Measurements from ENCODE around the gene TM2D3.

Gene TM2D3

DNA sequence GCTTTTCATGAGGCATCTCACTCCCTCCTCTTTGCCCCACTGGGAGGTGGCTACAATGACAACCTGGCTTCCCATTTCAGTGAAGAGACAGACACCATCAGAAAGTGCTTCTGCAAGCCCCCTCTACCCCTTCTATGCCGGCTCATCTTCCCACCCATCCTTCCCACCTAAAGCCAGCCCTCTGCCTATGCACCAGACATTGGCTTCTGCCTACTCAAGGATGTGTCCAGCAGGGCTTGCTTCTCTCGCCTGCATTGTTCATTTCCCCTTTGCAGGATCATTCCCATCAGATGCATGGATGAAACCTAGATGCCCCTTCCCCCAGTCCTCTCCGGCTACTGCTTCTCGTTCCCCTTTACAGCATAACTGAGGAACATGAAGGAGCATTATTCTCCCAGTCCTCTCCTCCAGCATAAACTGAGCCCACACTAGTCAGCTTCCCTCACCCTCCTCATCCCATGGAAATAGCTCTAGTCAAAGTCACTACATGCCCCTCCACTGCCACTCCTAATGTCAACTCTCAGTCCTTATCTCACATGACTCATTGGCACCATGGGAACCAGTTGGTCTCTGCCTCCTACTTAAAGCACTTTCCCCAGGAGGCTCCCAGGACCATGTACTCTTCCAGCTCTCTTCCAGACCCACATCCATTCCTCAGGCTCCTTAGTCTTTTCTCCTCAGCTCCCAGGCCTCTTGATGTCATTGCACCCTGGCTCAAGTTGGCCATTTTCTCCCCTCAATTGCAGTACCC, 47.9 kb downstream of the TM2D3 start:
- H3K4me3 ChIP-seq (ENCODE audit: low read depth, low read length): no peak overlapping the region
- no peak overlapping the region for H2AFZ ChIP-seq (ENCODE audit: low read length, unreplicated experiment)
- no peaks in the 10 kb centered on the region for H3K4me1 ChIP-seq (ENCODE audit: control insufficient read depth, insufficient read depth, low read length, unreplicated experiment)
- no peak overlapping the region for H3K27ac ChIP-seq (ENCODE audit: low read depth, low read length)
- H3K27me3 ChIP-seq (ENCODE audit: insufficient read depth, low read length): peaks cover 38% of the 10 kb centered on the region
- no peaks in the 10 kb centered on the region for H3K79me2 ChIP-seq (ENCODE audit: control insufficient read depth, insufficient read depth, low read length, unreplicated experiment)
- no peaks in the 10 kb centered on the region for H3K36me3 ChIP-seq (ENCODE audit: insufficient read depth, low read length)

DNA sequence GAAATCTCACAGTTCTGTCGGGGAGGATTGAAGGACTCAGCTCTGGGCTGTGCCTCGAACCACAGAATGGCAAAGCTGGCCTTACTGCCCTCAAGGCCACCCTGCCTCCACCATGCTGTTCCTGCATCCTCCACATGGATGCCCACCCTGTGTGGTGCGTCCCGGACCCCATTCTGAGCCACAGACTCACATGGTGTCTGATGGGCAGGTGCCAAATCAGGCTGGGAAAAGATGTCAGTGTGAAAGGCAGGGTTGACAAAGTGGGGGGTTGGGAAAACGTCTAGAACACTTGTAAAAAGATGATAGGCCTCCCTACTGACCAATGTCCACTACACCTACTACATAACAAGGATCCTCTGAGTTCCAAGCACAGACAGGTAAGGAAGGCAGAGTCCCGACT, 49.4 kb downstream of the TM2D3 start:
- H3K79me2 ChIP-seq (ENCODE audit: control insufficient read depth, insufficient read depth, low read length, unreplicated experiment): no peaks in the 10 kb centered on the region
- no peak overlapping the region for H2AFZ ChIP-seq (ENCODE audit: low read length, unreplicated experiment)
- H3K4me3 ChIP-seq (ENCODE audit: low read depth, low read length): no peak overlapping the region

DNA sequence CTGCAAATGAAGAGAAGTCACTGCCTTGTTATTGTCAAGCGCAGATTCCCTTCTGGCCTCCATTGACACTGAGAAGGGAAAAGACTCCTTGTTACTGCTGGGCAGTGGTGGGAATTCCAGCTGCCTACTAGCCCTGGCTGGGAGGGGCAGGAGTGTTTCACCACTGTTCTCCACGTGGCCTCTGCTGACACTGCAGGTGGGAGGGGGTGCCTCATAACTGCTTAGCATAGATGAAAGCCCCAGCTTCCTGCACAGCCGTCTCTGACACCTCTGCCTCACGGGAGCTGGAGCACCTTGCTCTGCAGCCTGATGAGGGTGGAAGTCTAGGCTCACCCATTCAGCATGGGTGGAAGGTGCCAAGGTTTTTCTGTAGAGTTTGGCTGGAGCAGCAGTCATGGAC, 52.1 kb downstream of the TM2D3 start:
- H3K79me2 ChIP-seq (ENCODE audit: control insufficient read depth, insufficient read depth, low read length, unreplicated experiment): no peaks in the 10 kb centered on the region
- peaks cover 42% of the 10 kb centered on the region for H3K27me3 ChIP-seq (ENCODE audit: insufficient read depth, low read length)
- no peaks in the 10 kb centered on the region for H3K4me1 ChIP-seq (ENCODE audit: control insufficient read depth, insufficient read depth, low read length, unreplicated experiment)
- no peak overlapping the region for H3K27ac ChIP-seq (ENCODE audit: low read depth, low read length)
- no peak overlapping the region for H3K4me3 ChIP-seq (ENCODE audit: low read depth, low read length)
- H3K36me3 ChIP-seq (ENCODE audit: insufficient read depth, low read length): no peaks in the 10 kb centered on the region
- no peak overlapping the region for H2AFZ ChIP-seq (ENCODE audit: low read length, unreplicated experiment)

More for the DNA sequence above, 49.4 kb downstream of the TM2D3 start:
- H3K36me3 ChIP-seq (ENCODE audit: insufficient read depth, low read length): no peaks in the 10 kb centered on the region
- H3K4me1 ChIP-seq (ENCODE audit: control insufficient read depth, insufficient read depth, low read length, unreplicated experiment): no peaks in the 10 kb centered on the region
- H3K27ac ChIP-seq (ENCODE audit: low read depth, low read length): no peak overlapping the region
- H3K27me3 ChIP-seq (ENCODE audit: insufficient read depth, low read length): peaks cover 44% of the 10 kb centered on the region

DNA sequence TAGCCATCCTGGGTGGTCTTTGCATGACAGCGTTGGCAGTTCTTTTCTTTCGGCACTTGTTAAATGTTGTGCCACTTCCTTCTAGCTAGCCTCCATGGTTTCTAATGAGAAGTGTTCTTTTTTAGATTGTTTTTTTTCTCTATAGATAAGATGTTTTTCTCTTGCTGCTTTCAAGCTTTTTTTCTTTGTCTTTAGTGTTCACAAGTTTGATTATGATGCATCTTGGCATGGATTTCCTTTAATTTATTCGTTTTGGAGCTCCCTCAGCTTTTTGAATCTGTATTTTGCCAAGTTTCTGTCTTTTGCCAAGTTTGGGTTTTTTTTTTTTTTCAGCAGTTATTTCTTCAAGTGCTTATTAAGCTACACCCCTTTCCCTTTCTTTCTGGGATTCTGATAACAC, 53.1 kb downstream of the TM2D3 start:
- no peaks in the 10 kb centered on the region for H3K36me3 ChIP-seq (ENCODE audit: insufficient read depth, low read length)
- H2AFZ ChIP-seq (ENCODE audit: low read length, unreplicated experiment): no peak overlapping the region
- no peak overlapping the region for H3K4me3 ChIP-seq (ENCODE audit: low read depth, low read length)
- H3K27ac ChIP-seq (ENCODE audit: low read depth, low read length): no peak overlapping the region
- H3K27me3 ChIP-seq (ENCODE audit: insufficient read depth, low read length): peaks cover 39% of the 10 kb centered on the region
- no peaks in the 10 kb centered on the region for H3K4me1 ChIP-seq (ENCODE audit: control insufficient read depth, insufficient read depth, low read length, unreplicated experiment)
- no peaks in the 10 kb centered on the region for H3K79me2 ChIP-seq (ENCODE audit: control insufficient read depth, insufficient read depth, low read length, unreplicated experiment)

DNA sequence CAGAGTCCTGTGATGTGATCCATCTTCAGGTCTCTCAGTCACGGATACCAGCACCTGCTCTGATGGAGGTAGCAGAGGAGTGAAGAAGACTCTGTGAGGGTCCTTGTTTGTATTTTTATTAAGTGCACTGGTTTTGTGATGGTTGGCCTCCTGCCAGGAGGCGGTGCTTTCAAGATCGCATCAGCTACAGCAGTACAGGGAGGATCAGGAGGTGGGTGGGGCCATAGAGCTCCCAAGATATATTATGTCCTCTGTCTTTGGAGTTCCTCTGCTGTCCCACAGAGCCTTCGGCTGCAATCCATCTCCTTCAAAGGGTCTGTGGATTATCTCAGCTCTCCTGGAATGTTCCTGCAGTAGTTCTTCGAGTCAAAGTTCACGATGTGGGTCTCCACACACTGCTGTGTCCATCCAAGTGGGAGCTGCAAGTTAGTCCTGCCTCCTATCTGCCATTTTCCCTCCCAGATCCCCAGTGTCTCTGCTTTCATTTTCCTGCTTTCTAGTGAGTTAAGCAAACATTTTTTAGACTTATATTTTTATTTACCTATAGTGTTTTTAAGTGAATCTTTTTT, 54.7 kb downstream of the TM2D3 start:
- Histone ChIP-seq H3K27me3 (ENCODE audit: insufficient read depth, low read length) (peaks cover 36% of the 10 kb centered on the region), H2AFZ (ENCODE audit: low read length, unreplicated experiment) (no peak overlapping the region), H3K4me1 (ENCODE audit: control insufficient read depth, insufficient read depth, low read length, unreplicated experiment) (no peaks in the 10 kb centered on the region), H3K36me3 (ENCODE audit: insufficient read depth, low read length) (no peaks in the 10 kb centered on the region), H3K27ac (ENCODE audit: low read depth, low read length) (no peak overlapping the region), H3K79me2 (ENCODE audit: control insufficient read depth, insufficient read depth, low read length, unreplicated experiment) (no peaks in the 10 kb centered on the region), H3K4me3 (ENCODE audit: low read depth, low read length) (no peak overlapping the region)

DNA sequence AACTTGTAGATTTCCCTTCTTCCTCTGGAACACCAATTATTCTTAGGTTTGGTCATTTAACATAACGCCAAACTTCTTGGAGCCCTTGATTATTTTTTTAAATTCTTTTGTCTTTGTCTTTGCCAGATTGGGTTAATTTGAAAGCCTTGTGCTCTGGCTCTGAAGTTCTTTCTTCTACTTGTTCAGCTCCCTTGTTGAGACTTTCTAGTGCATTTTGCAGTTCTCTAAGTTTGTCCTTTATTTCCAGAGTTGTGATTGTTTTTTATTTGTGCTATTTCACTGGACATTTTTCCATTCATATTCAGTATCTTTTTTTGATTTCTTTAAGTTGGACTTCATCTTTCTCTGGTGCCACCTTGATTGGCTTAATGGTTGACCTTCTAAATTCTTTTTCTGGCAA, 55.5 kb downstream of the TM2D3 start:
- H3K4me1 ChIP-seq (ENCODE audit: control insufficient read depth, insufficient read depth, low read length, unreplicated experiment): no peaks in the 10 kb centered on the region

More for the DNA sequence above, 55.5 kb downstream of the TM2D3 start:
- Histone ChIP-seq H3K4me3 (ENCODE audit: low read depth, low read length) (no peak overlapping the region), H3K36me3 (ENCODE audit: insufficient read depth, low read length) (no peaks in the 10 kb centered on the region), H3K79me2 (ENCODE audit: control insufficient read depth, insufficient read depth, low read length, unreplicated experiment) (no peaks in the 10 kb centered on the region), H2AFZ (ENCODE audit: low read length, unreplicated experiment) (no peak overlapping the region), H3K27ac (ENCODE audit: low read depth, low read length) (no peak overlapping the region), H3K27me3 (ENCODE audit: insufficient read depth, low read length) (peaks cover 40% of the 10 kb centered on the region)

Measured in ACC112 (cell line).